Measurements from ENCODE around the gene MARCKSL1.
A peak's percentile ranks its signal among the peaks of the same experiment; 100 is the strongest.
"Not testable (repeated sequence)": the region's sequence is repeated elsewhere in the genome, so short reads cannot be mapped to it uniquely, and the experiment has no call there.

The MARCKSL1 gene

GRCh38 chr1:32331549-32331948 is 4.5 kb downstream of the MARCKSL1 start:
- DNase-seq: no peak

- DNase-seq: no peak
Observed at GRCh38 chr1:32330558-32331151, 5.4 kb downstream of the MARCKSL1 start.

GRCh38 chr1:32329931-32330466 is 6.0 kb downstream of the MARCKSL1 start:
- DNase-seq: no peak

GRCh38 chr1:32327204-32327603 is 8.8 kb downstream of the MARCKSL1 start:
- DNase-seq: no peak

GRCh38 chr1:32321712-32322291 is 14.2 kb downstream of the MARCKSL1 start:
- DNase-seq: no peak

GRCh38 chr1:32318127-32318869 is 17.7 kb downstream of the MARCKSL1 start:
- no peak for DNase-seq

GRCh38 chr1:32316903-32317277 is 19.1 kb downstream of the MARCKSL1 start:
- no peak for DNase-seq

- DNase-seq: no peak
Observed at GRCh38 chr1:32311709-32312393, 24.2 kb downstream of the MARCKSL1 start.

GRCh38 chr1:32309960-32310359 is 26.1 kb downstream of the MARCKSL1 start:
- no peak for DNase-seq

- DNase-seq: no peak
Observed at GRCh38 chr1:32307324-32307723, 28.7 kb downstream of the MARCKSL1 start.

- no peak for DNase-seq
Observed at GRCh38 chr1:32305310-32305709, 30.7 kb downstream of the MARCKSL1 start.

GRCh38 chr1:32303997-32304622 is 31.9 kb downstream of the MARCKSL1 start:
- DNase-seq: no peak

GRCh38 chr1:32303358-32303757 is 32.7 kb downstream of the MARCKSL1 start:
- DNase-seq: no peak

- no peak for DNase-seq
Observed at GRCh38 chr1:32299327-32299726, 36.7 kb downstream of the MARCKSL1 start.

GRCh38 chr1:32298211-32298610 is 37.8 kb downstream of the MARCKSL1 start:
- DNase-seq: not testable (repeated sequence)

- peak; percentile 93 for DNase-seq
Observed at GRCh38 chr1:32291708-32292538, 44.1 kb downstream of the MARCKSL1 start, which contains the start of gene HDAC1. Gene HDAC1 (plus strand): TSS chr1:32292083. CDS start chr1:32292170, 87 bp downstream.

GRCh38 chr1:32291145-32291707 is 44.8 kb downstream of the MARCKSL1 start:
- no peak for DNase-seq

- DNase-seq: no peak
Observed at GRCh38 chr1:32289256-32289655, 46.8 kb downstream of the MARCKSL1 start.

- DNase-seq: no peak
Observed at GRCh38 chr1:32286763-32287162, 49.3 kb downstream of the MARCKSL1 start.

GRCh38 chr1:32285658-32286057 is 50.4 kb downstream of the MARCKSL1 start:
- no peak for DNase-seq

GRCh38 chr1:32284777-32285176 is 51.3 kb downstream of the MARCKSL1 start:
- not testable (repeated sequence) for DNase-seq
